A673 (cell line): ENCODE measurements around the gene MTMR12. TPM values are rescaled to one million over a fixed set of nuclear protein-coding genes. Genes with fewer than 3 reads are reported as not detected.
"Not testable (repeated sequence)": the region's sequence is repeated elsewhere in the genome, so short reads cannot be mapped to it uniquely, and the experiment has no call there.

Experiments
- BruUV-seq: library from RNA; stranded (reverse); fragments of 400-500 nt; replicated peaks from 2 replicates; lab custom pipeline; 2021; lab: Mats Ljungman, UMichigan
- CTCF ChIA-PET: fragments of 300-600 bp; sonication (Branson Sonifier 250); formaldehyde crosslinking; loops from one replicate; lab custom pipeline; 2022; ENCODE audit warnings: antibody characterized with exemption; lab: Charles Lee
- POLR2A ChIA-PET: fragments of 300-600 bp; sonication (Branson Sonifier 250); formaldehyde crosslinking; loops from one replicate; lab custom pipeline; 2022; ENCODE audit warnings: antibody characterized with exemption; ENCODE audit not compliant: low non-redundant PET; lab: Charles Lee
- DNase-seq: peaks from one replicate; pipeline ENCODE4 v3.0.0-alpha.2; 2015; ENCODE audit warnings: low spot score
- H3K27ac ChIP-seq: fragments of 200-600 bp; sonication (generic); 2 replicates; pipeline ENCODE4 v1.5.1; 2016; ENCODE audit warnings: mixed run types, low read depth, mild to moderate bottlenecking, mixed read lengths, antibody characterized with exemption, low read length; ENCODE audit not compliant: poor library complexity, severe bottlenecking
- H3K27me3 ChIP-seq: fragments of 200-600 bp; sonication (generic); replicated peaks from 2 replicates; pipeline ENCODE4 v1.6.1; 2017; ENCODE audit warnings: mixed run types, low read depth, mild to moderate bottlenecking, mixed read lengths, antibody characterized with exemption, low read length; ENCODE audit not compliant: insufficient read depth, poor library complexity
- H3K36me3 ChIP-seq: fragments of 200-600 bp; sonication (generic); 2 replicates; pipeline ENCODE4 v1.6.1; 2016; ENCODE audit warnings: mixed run types, mild to moderate bottlenecking, mixed read lengths, antibody characterized with exemption, low read length; ENCODE audit not compliant: insufficient read depth, poor library complexity, severe bottlenecking
- H3K4me1 ChIP-seq: fragments of 200-600 bp; sonication (generic); 2 replicates; pipeline ENCODE4 v1.6.1; 2017; ENCODE audit warnings: mixed run types, mild to moderate bottlenecking, mixed read lengths, antibody characterized with exemption, low read length; ENCODE audit not compliant: insufficient read depth, poor library complexity, severe bottlenecking
- H3K4me3 ChIP-seq: fragments of 200-600 bp; sonication (generic); 2 replicates; pipeline ENCODE4 v1.5.1; 2016; ENCODE audit warnings: low read depth, mixed run types, mild to moderate bottlenecking, mixed read lengths, low read length; ENCODE audit not compliant: poor library complexity, severe bottlenecking
- H3K9me3 ChIP-seq: fragments of 200-600 bp; sonication (generic); 2 replicates; pipeline ENCODE4 v1.6.1; 2016; ENCODE audit warnings: mixed run types, low read depth, mild to moderate bottlenecking, mixed read lengths, antibody characterized with exemption, low read length; ENCODE audit not compliant: poor library complexity, severe bottlenecking
- CTCF ChIP-seq: fragments of 300-800, 200-600 bp; sonication (generic); conservative IDR thresholded peaks from 2 replicates; pipeline ENCODE4 v1.5.1; 2017; ENCODE audit warnings: low read depth, mild to moderate bottlenecking, antibody characterized with exemption, low read length, moderate library complexity, mixed read lengths
- EZH2 ChIP-seq: fragments of 200-600 bp; sonication (generic); IDR thresholded peaks from 2 replicates; pipeline ENCODE4 v1.6.1; 2017; ENCODE audit warnings: borderline replicate concordance, low read depth, mild to moderate bottlenecking, mixed read lengths, antibody characterized with exemption, low read length; ENCODE audit not compliant: poor library complexity, severe bottlenecking
- intact Hi-C: fragments of 100-400 bp; cut with micrococcal nuclease; formaldehyde crosslinking; loops from one replicate; pipeline ENCODE4 v1.10.0; 2022; ENCODE audit not compliant: unreplicated experiment
- total RNA-seq: library from RNA; stranded (reverse); gene quantifications from 2 replicates; pipeline ENCODE4 v1.2.3, GENCODE V29; 2021

MTMR12 gene
- total RNA-seq, 1 experiment from 2014 or later, result 35.8 TPM

- Histone ChIP-seq H3K27me3 (no peaks in the 10 kb centered on the region), H3K27ac (no peak overlapping the region), H3K4me3 (no peak overlapping the region), H3K4me1 (no peaks in the 10 kb centered on the region), H3K9me3 (no peaks in the 10 kb centered on the region), H3K36me3 (peaks cover 5% of the 10 kb centered on the region)
- TF ChIP-seq EZH2 (no peak), CTCF (no peak)
- ChIA-PET CTCF (no interaction called here), POLR2A (no interaction called here)
- intact Hi-C loops, result no loop called here
- DNase-seq, result no peak
- no TSS peak for BruUV-seq
Observed at GRCh38 chr5:32223972-32224609, 88.6 kb downstream of the MTMR12 start.

GRCh38 chr5:32222723-32223470, 89.8 kb downstream of the MTMR12 start:
- H3K4me3 ChIP-seq, result no peak overlapping the region
- POLR2A ChIA-PET, result no interaction called here
- no peaks in the 10 kb centered on the region for H3K36me3 ChIP-seq
- no peaks in the 10 kb centered on the region for H3K4me1 ChIP-seq
- no peaks in the 10 kb centered on the region for H3K27me3 ChIP-seq
- no peak for DNase-seq
- H3K9me3 ChIP-seq, result no peaks in the 10 kb centered on the region
- no TSS peak for BruUV-seq
- H3K27ac ChIP-seq, result no peak overlapping the region
- no peak for TF ChIP-seq EZH2
- no peak for TF ChIP-seq CTCF
- intact Hi-C loops, result no loop called here
- CTCF ChIA-PET, result no interaction called here

- no peak for TF ChIP-seq CTCF
- no peak for TF ChIP-seq EZH2
- H3K27ac ChIP-seq, result no peak overlapping the region
- no peaks in the 10 kb centered on the region for H3K36me3 ChIP-seq
- BruUV-seq, result no TSS peak
- H3K4me1 ChIP-seq, result no peaks in the 10 kb centered on the region
- no peaks in the 10 kb centered on the region for H3K27me3 ChIP-seq
- ChIA-PET POLR2A (no interaction called here), CTCF (no interaction called here)
- no peaks in the 10 kb centered on the region for H3K9me3 ChIP-seq
- DNase-seq, result peak; percentile 48
- H3K4me3 ChIP-seq, result no peak overlapping the region
- intact Hi-C loops, result no loop called here
Observed at GRCh38 chr5:32217886-32218396, 94.8 kb downstream of the MTMR12 start.

GRCh38 chr5:32214344-32214743, 98.4 kb downstream of the MTMR12 start:
- BruUV-seq, POLR2A ChIA-PET, H3K9me3 ChIP-seq, DNase-seq, H3K36me3 ChIP-seq, H3K27me3 ChIP-seq, intact Hi-C loops, H3K27ac ChIP-seq, H3K4me3 ChIP-seq, H3K4me1 ChIP-seq, CTCF ChIA-PET: not testable (repeated sequence)
